Neural progenitor cell (in vitro differentiated cells): ENCODE measurements around the gene GGTLC2. TPM values are rescaled to one million over a fixed set of nuclear protein-coding genes. Genes with fewer than 3 reads are reported as not detected.

Experiments
- DNase-seq: peaks from one replicate; pipeline ENCODE4 v3.0.0-alpha.2; 2016; ENCODE audit warnings: low spot score
- H2AFZ ChIP-seq: fragments of 200-600 bp; sonication (generic); replicated peaks from 2 replicates; pipeline ENCODE4 v1.6.1; 2016; ENCODE audit warnings: antibody characterized with exemption
- H3F3A ChIP-seq: fragments of 200-600 bp; sonication (generic); 2 replicates; pipeline ENCODE4 v1.6.1; 2016; ENCODE audit warnings: antibody characterized with exemption, low read depth
- H3K27ac ChIP-seq: fragments of 200-600 bp; sonication (generic); 2 replicates; pipeline ENCODE4 v1.5.1; 2016; ENCODE audit warnings: mild to moderate bottlenecking
- H3K27me3 ChIP-seq: fragments of 200-600 bp; sonication (generic); 2 replicates; pipeline ENCODE4 v1.6.1; 2016; ENCODE audit warnings: mild to moderate bottlenecking, moderate library complexity
- H3K36me3 ChIP-seq: fragments of 200-600 bp; sonication (generic); 2 replicates; pipeline ENCODE4 v1.5.1; 2016
- H3K4me1 ChIP-seq: fragments of 200-600 bp; sonication (generic); 2 replicates; pipeline ENCODE4 v1.6.1; 2016; ENCODE audit warnings: mixed run types
- H3K4me2 ChIP-seq: fragments of 200-600 bp; sonication (generic); 2 replicates; pipeline ENCODE4 v1.6.1; 2016
- H3K4me3 ChIP-seq: fragments of 200-600 bp; sonication (generic); 2 replicates; pipeline ENCODE4 v1.5.1; 2016
- H3K79me2 ChIP-seq: fragments of 200-600 bp; sonication (generic); 2 replicates; pipeline ENCODE4 v1.6.1; 2016; ENCODE audit warnings: low read depth
- H3K9ac ChIP-seq: fragments of 200-600 bp; sonication (generic); 2 replicates; pipeline ENCODE4 v1.6.1; 2016
- H3K9me3 ChIP-seq: fragments of 200-600 bp; sonication (generic); 2 replicates; pipeline ENCODE4 v1.5.1; 2016; ENCODE audit warnings: low read depth
- H4K20me1 ChIP-seq: fragments of 200-600 bp; sonication (generic); 2 replicates; pipeline ENCODE4 v1.6.1; 2016; ENCODE audit warnings: low read depth
- H3K27ac Mint-ChIP-seq: 3 replicates; pipeline ENCODE4 v1.8.0; 2021; ENCODE audit warnings: mixed read lengths
- H3K27me3 Mint-ChIP-seq: 2 replicates; pipeline ENCODE4 v1.8.0; 2022; ENCODE audit warnings: low read depth, mild to moderate bottlenecking, inconsistent platforms, moderate library complexity, mixed read lengths; ENCODE audit not compliant: insufficient read depth
- H3K36me3 Mint-ChIP-seq: 3 replicates; pipeline ENCODE4 v1.8.0; 2021; ENCODE audit warnings: mixed read lengths
- H3K4me1 Mint-ChIP-seq: 3 replicates; pipeline ENCODE4 v1.8.0; 2021; ENCODE audit warnings: mixed read lengths
- H3K4me3 Mint-ChIP-seq: 3 replicates; pipeline ENCODE4 v1.8.0; 2021; ENCODE audit warnings: mild to moderate bottlenecking, moderate library complexity, mixed read lengths
- H3K9me3 Mint-ChIP-seq: 3 replicates; pipeline ENCODE4 v1.8.0; 2020; ENCODE audit warnings: mixed read lengths
- CTCF ChIP-seq: fragments of 200-600 bp; sonication (generic); IDR thresholded peaks from 2 replicates; pipeline ENCODE4 v1.5.1; 2017; ENCODE audit warnings: antibody characterized with exemption, mild to moderate bottlenecking
- EZH2 ChIP-seq: fragments of 200-600 bp; sonication (generic); IDR thresholded peaks from 2 replicates; pipeline ENCODE4 v1.6.1; 2017; ENCODE audit warnings: antibody characterized with exemption, mild to moderate bottlenecking, moderate library complexity
- EZH2phosphoT487 ChIP-seq: fragments of 200-600 bp; sonication (generic); IDR thresholded peaks from 2 replicates; pipeline ENCODE4 v1.6.1; 2017; ENCODE audit warnings: antibody characterized with exemption
- total RNA-seq: library from RNA; depleted of rRNA; stranded (reverse); fragments of >200 nt; gene quantifications from 2 replicates; pipeline ENCODE4 v1.2.3, GENCODE V29; 2015; ENCODE audit warnings: low replicate concordance

Gene GGTLC2
- total RNA-seq, 1 donor from 2014 or later = not detected

- Mint-ChIP-seq H3K4me3 (no peak overlapping the region), H3K36me3 (no peaks in the 10 kb centered on the region), H3K27ac (no peak overlapping the region), H3K27me3 (peaks cover 14% of the 10 kb centered on the region), H3K9me3 (no peaks in the 10 kb centered on the region), H3K4me1 (peaks cover 10% of the 10 kb centered on the region)
- Histone ChIP-seq H2AFZ (no peak overlapping the region), H3F3A (peaks cover 14% of the 10 kb centered on the region), H3K79me2 (no peaks in the 10 kb centered on the region), H3K4me2 (no peak overlapping the region), H4K20me1 (peaks cover 2% of the 10 kb centered on the region), H3K9ac (no peak overlapping the region), H3K4me1 (peaks cover 7% of the 10 kb centered on the region), H3K4me3 (no peak overlapping the region), H3K27me3 (peaks cover 89% of the 10 kb centered on the region), H3K9me3 (no peaks in the 10 kb centered on the region), H3K27ac (no peak overlapping the region), H3K36me3 (no peaks in the 10 kb centered on the region)
- DNase-seq = no peak
- TF ChIP-seq EZH2 (no peak), CTCF (no peak), EZH2phosphoT487 (no peak)
Measured at GRCh38 chr22:22661275-22661674, 16.9 kb downstream of the GGTLC2 start.

GRCh38 chr22:22662095-22662494, 17.7 kb downstream of the GGTLC2 start:
- no peaks in the 10 kb centered on the region for H3K36me3 ChIP-seq
- no peak overlapping the region for H3K4me3 ChIP-seq
- DNase-seq = no peak
- Mint-ChIP-seq H3K27ac (no peak overlapping the region), H3K4me1 (peaks cover 12% of the 10 kb centered on the region), H3K27me3 (peaks cover 9% of the 10 kb centered on the region), H3K36me3 (no peaks in the 10 kb centered on the region), H3K9me3 (no peaks in the 10 kb centered on the region), H3K4me3 (no peak overlapping the region)
- peaks cover 91% of the 10 kb centered on the region for H3K27me3 ChIP-seq
- no peak overlapping the region for H3K27ac ChIP-seq
- no peaks in the 10 kb centered on the region for H3K9me3 ChIP-seq
- peaks cover 4% of the 10 kb centered on the region for H4K20me1 ChIP-seq
- no peak overlapping the region for H2AFZ ChIP-seq
- H3K79me2 ChIP-seq = no peaks in the 10 kb centered on the region
- peaks cover 11% of the 10 kb centered on the region for H3K4me1 ChIP-seq
- no peak overlapping the region for H3K4me2 ChIP-seq
- H3F3A ChIP-seq = peaks cover 16% of the 10 kb centered on the region
- H3K9ac ChIP-seq = no peak overlapping the region
- TF ChIP-seq EZH2phosphoT487 (no peak), CTCF (no peak), EZH2 (no peak)

- Histone ChIP-seq H2AFZ (no peak overlapping the region), H3K4me3 (no peak overlapping the region), H3K79me2 (no peaks in the 10 kb centered on the region), H3K27me3 (peaks cover 85% of the 10 kb centered on the region), H3K9ac (no peak overlapping the region), H3K9me3 (no peaks in the 10 kb centered on the region), H3K4me1 (peaks cover 9% of the 10 kb centered on the region), H3F3A (peaks cover 8% of the 10 kb centered on the region), H3K4me2 (no peak overlapping the region), H4K20me1 (peaks cover 4% of the 10 kb centered on the region), H3K36me3 (no peaks in the 10 kb centered on the region), H3K27ac (no peak overlapping the region)
- Mint-ChIP-seq H3K27me3 (peaks cover 9% of the 10 kb centered on the region), H3K27ac (no peak overlapping the region), H3K4me1 (peaks cover 19% of the 10 kb centered on the region), H3K4me3 (no peak overlapping the region), H3K36me3 (no peaks in the 10 kb centered on the region), H3K9me3 (no peaks in the 10 kb centered on the region)
- TF ChIP-seq EZH2phosphoT487 (no peak), EZH2 (no peak), CTCF (no peak)
- DNase-seq = no peak
Measured at GRCh38 chr22:22663861-22664800, 19.7 kb downstream of the GGTLC2 start.
